ENCODE results near the gene SLC39A8. TPM values are rescaled to one million over a fixed set of nuclear protein-coding genes. Genes with fewer than 3 reads are reported as not detected.
"Not testable (repeated sequence)": the region's sequence is repeated elsewhere in the genome, so short reads cannot be mapped to it uniquely, and the experiment has no call there.

The SLC39A8 gene
- polyA plus RNA-seq, 2 of the 4 experiments (the other 2 are of a cell fraction): 14.1 to 20.4 TPM

GRCh38 chr4:102246416-102246815 lies 98.9 kb downstream of the SLC39A8 start:
- no peak overlapping the region for H3K27ac ChIP-seq
- WGBS (ENCODE audit: missing lambda C conversion rate): 63% methylated on average over 4 of the region's 4 CpGs
- no peaks in the 10 kb centered on the region for H3K9me3 ChIP-seq
- CTCF ChIA-PET: no interaction called here
- no peak overlapping the region for H3K4me3 ChIP-seq
- ATAC-seq: no peak
- no peak for FAIRE-seq
- POLR2A ChIA-PET: no interaction called here
- no peak for TF ChIP-seq RFX5 (IDR thresholded peaks at IDR 0.05)
- no peak for TF ChIP-seq MYC (IDR thresholded peaks at IDR 0.05; ENCODE audit: borderline replicate concordance, low read length)
- no peak for TF ChIP-seq KDM1A (IDR thresholded peaks at IDR 0.05; ENCODE audit: low read depth)
- no peak for TF ChIP-seq CHD2 (IDR thresholded peaks at IDR 0.05; ENCODE audit: low read length, partially characterized antibody)
- no peak for TF ChIP-seq HOXB5 (CRISPR knock-in tag; IDR thresholded peaks at IDR 0.05)
- TF ChIP-seq CBX2 (IDR thresholded peaks at IDR 0.05; ENCODE audit: borderline replicate concordance, low read depth): no peak
- TF ChIP-seq CTCF (IDR thresholded peaks at IDR 0.05): no peak
- no peak for TF ChIP-seq ELK1 (IDR thresholded peaks at IDR 0.05; ENCODE audit: low read depth, low read length)
- no peak for TF ChIP-seq GATA3 (IDR thresholded peaks at IDR 0.05; ENCODE audit: borderline replicate concordance)
- H3K4me2 ChIP-seq: no peak overlapping the region
- H3K4me1 ChIP-seq: no peaks in the 10 kb centered on the region
- DNase-seq (ENCODE audit: low read depth in 1 of 2, low spot score in 1 of 2): no peak

GRCh38 chr4:102244878-102245535 lies 100.3 kb downstream of the SLC39A8 start:
- DNase-seq (ENCODE audit: low read depth in 1 of 2, low spot score in 1 of 2): no peak
- TF ChIP-seq HDAC2 (IDR thresholded peaks at IDR 0.05) (no peak), RNF2 (IDR thresholded peaks at IDR 0.05; ENCODE audit: borderline replicate concordance, low read depth) (no peak), USF2 (IDR thresholded peaks at IDR 0.05) (no peak), MAFK (IDR thresholded peaks at IDR 0.05; ENCODE audit: partially characterized antibody) (no peak), JUN (IDR thresholded peaks at IDR 0.05) (no peak), HMGXB4 (CRISPR knock-in tag; IDR thresholded peaks at IDR 0.05; ENCODE audit: borderline replicate concordance) (no peak), CTCF (IDR thresholded peaks at IDR 0.05) (no peak), GATA3 (IDR thresholded peaks at IDR 0.05; ENCODE audit: borderline replicate concordance) (no peak), CHD4 (IDR thresholded peaks at IDR 0.05; ENCODE audit: borderline replicate concordance) (no peak), MYC (IDR thresholded peaks at IDR 0.05; ENCODE audit: borderline replicate concordance, low read length) (no peak), RCOR1 (IDR thresholded peaks at IDR 0.05; ENCODE audit: low read depth, low read length) (no peak), E2F6 (IDR thresholded peaks at IDR 0.05; ENCODE audit: borderline replicate concordance, low read depth) (no peak), MAX (IDR thresholded peaks at IDR 0.05) (no peak), FOSL2 (IDR thresholded peaks at IDR 0.05) (no peak), FOSL2 (CRISPR knock-in tag; IDR thresholded peaks at IDR 0.05) (no peak), EP300 (IDR thresholded peaks at IDR 0.05) (no peak), SREBF2 (IDR thresholded peaks at IDR 0.05) (no peak), FOSB (CRISPR knock-in tag; IDR thresholded peaks at IDR 0.05) (no peak), KDM1A (IDR thresholded peaks at IDR 0.05; ENCODE audit: low read depth) (no peak)
- POLR2A ChIA-PET: no interaction called here
- no peak for ATAC-seq
- Histone ChIP-seq H3K4me3 (no peak overlapping the region), H3K9me3 (no peaks in the 10 kb centered on the region), H3K4me2 (no peak overlapping the region), H3K4me1 (no peaks in the 10 kb centered on the region), H3K27ac (no peak overlapping the region)
- WGBS (ENCODE audit: missing lambda C conversion rate): 33% methylated on average over 3 of the region's 23 CpGs
- CTCF ChIA-PET: interaction anchor here (0.7 kb wide), 1 partner anchor 335 kb away, joined by 3 read pairs; no protein-coding TSS in a partner anchor
- no peak for FAIRE-seq

GRCh38 chr4:102243296-102243695 lies 102.0 kb downstream of the SLC39A8 start:
- FAIRE-seq; DNase-seq (ENCODE audit: low read depth in 1 of 2, low spot score in 1 of 2); H3K9me3 ChIP-seq; H3K27ac ChIP-seq; H3K4me1 ChIP-seq; ATAC-seq; POLR2A ChIA-PET; H3K4me3 ChIP-seq; H3K4me2 ChIP-seq; CTCF ChIA-PET: not testable (repeated sequence)
- WGBS (ENCODE audit: missing lambda C conversion rate): 57% methylated on average over 5 of the region's 5 CpGs
